ENCODE data around the gene CHTF8. TPM values are rescaled to one million over a fixed set of nuclear protein-coding genes. Genes with fewer than 3 reads are reported as not detected.

The CHTF8 gene
- total and polyA plus RNA-seq, 2 experiments from 2014 or later: 56.7 to 69.9 TPM

GRCh38 chr16:69109486-69110270, 22.7 kb downstream of the CHTF8 start:
- H4K20me1 ChIP-seq (ENCODE audit: insufficient read depth): no peaks in the 10 kb centered on the region
- WGBS, 2 experiments (ENCODE audit: low coverage in 1 of 2, low lambda C conversion rate in 2 of 2, missing lambda C conversion rate in 2 of 2): 96 to 97% methylated on average over 44 to 48 of the region's 48 CpGs

GRCh38 chr16:69108905-69109252, 23.5 kb downstream of the CHTF8 start:
- Histone ChIP-seq H2AFZ (no peak overlapping the region), H3K36me3 (ENCODE audit: low read depth) (no peaks in the 10 kb centered on the region), H4K20me1 (ENCODE audit: insufficient read depth) (no peaks in the 10 kb centered on the region), H3K9ac (no peak overlapping the region), H3K27ac (no peak overlapping the region), H3K4me1 (ENCODE audit: insufficient read depth) (peaks cover 7% of the 10 kb centered on the region; the same call in 1 of the 2 replicates), H3K79me2 (ENCODE audit: insufficient read depth) (no peaks in the 10 kb centered on the region), H3K27me3 (replicated peaks; ENCODE audit: insufficient read depth) (no peaks in the 10 kb centered on the region), H3K9me3 (ENCODE audit: low read depth) (no peaks in the 10 kb centered on the region), H3K4me3 (no peak overlapping the region), H3K9me2 (ENCODE audit: insufficient read depth) (no peaks in the 10 kb centered on the region), H3F3A (ENCODE audit: insufficient read depth) (no peaks in the 10 kb centered on the region), H3K4me2 (ENCODE audit: unreplicated experiment) (no peak overlapping the region)
- 88 to 94% methylated on average over 4 of the region's 4 CpGs for WGBS, 2 experiments (ENCODE audit: low coverage in 1 of 2, low lambda C conversion rate in 2 of 2, missing lambda C conversion rate in 2 of 2)
- no peak for DNase-seq
- TF ChIP-seq EZH2 (IDR thresholded peaks at IDR 0.05; ENCODE audit: insufficient read depth, poor library complexity, severe bottlenecking): no peak
- TF ChIP-seq EZH2phosphoT487 (IDR thresholded peaks at IDR 0.05; ENCODE audit: insufficient read depth, low read depth): no peak
- in situ Hi-C loops (cut with MboI): loop anchor here (25.0 kb wide), 1 partner anchor 397 kb away; no protein-coding TSS in a partner anchor

More at GRCh38 chr16:69109486-69110270, 22.7 kb downstream of the CHTF8 start:
- H2AFZ ChIP-seq: no peak overlapping the region
- H3K4me1 ChIP-seq (ENCODE audit: insufficient read depth): peaks cover 7% of the 10 kb centered on the region; the same call in 1 of the 2 replicates
- H3K79me2 ChIP-seq (ENCODE audit: insufficient read depth): no peaks in the 10 kb centered on the region
- H3K4me2 ChIP-seq (ENCODE audit: unreplicated experiment): no peak overlapping the region
- in situ Hi-C loops (cut with MboI): loop anchor here (10.0 to 25.0 kb wide), 2 partner anchors 397 to 585 kb away; no protein-coding TSS in a partner anchor
- TF ChIP-seq EZH2phosphoT487 (IDR thresholded peaks at IDR 0.05; ENCODE audit: insufficient read depth, low read depth): no peak
- no peak for TF ChIP-seq EZH2 (IDR thresholded peaks at IDR 0.05; ENCODE audit: insufficient read depth, poor library complexity, severe bottlenecking)
- H3K27me3 ChIP-seq (replicated peaks; ENCODE audit: insufficient read depth): no peaks in the 10 kb centered on the region
- H3K27ac ChIP-seq: no peak overlapping the region
- no peak overlapping the region for H3K9ac ChIP-seq
- DNase-seq: no peak
- H3K9me2 ChIP-seq (ENCODE audit: insufficient read depth): no peaks in the 10 kb centered on the region
- H3F3A ChIP-seq (ENCODE audit: insufficient read depth): no peaks in the 10 kb centered on the region
- no peak overlapping the region for H3K4me3 ChIP-seq
- H3K36me3 ChIP-seq (ENCODE audit: low read depth): no peaks in the 10 kb centered on the region
- no peaks in the 10 kb centered on the region for H3K9me3 ChIP-seq (ENCODE audit: low read depth)

GRCh38 chr16:69108064-69108904, 24.1 kb downstream of the CHTF8 start:
- WGBS, 2 experiments (ENCODE audit: low coverage in 1 of 2, low lambda C conversion rate in 2 of 2, missing lambda C conversion rate in 2 of 2): 50 to 53% methylated on average over 9 of the region's 9 CpGs
- Histone ChIP-seq H3K4me3 (no peak overlapping the region), H3K27ac (no peak overlapping the region), H3K9ac (no peak overlapping the region), H3K79me2 (ENCODE audit: insufficient read depth) (no peaks in the 10 kb centered on the region), H4K20me1 (ENCODE audit: insufficient read depth) (no peaks in the 10 kb centered on the region), H3F3A (ENCODE audit: insufficient read depth) (no peaks in the 10 kb centered on the region), H3K9me2 (ENCODE audit: insufficient read depth) (no peaks in the 10 kb centered on the region), H3K4me1 (ENCODE audit: insufficient read depth) (peaks cover 7% of the 10 kb centered on the region; the same call in 1 of the 2 replicates), H2AFZ (no peak overlapping the region), H3K27me3 (replicated peaks; ENCODE audit: insufficient read depth) (no peaks in the 10 kb centered on the region), H3K36me3 (ENCODE audit: low read depth) (no peaks in the 10 kb centered on the region), H3K9me3 (ENCODE audit: low read depth) (no peaks in the 10 kb centered on the region), H3K4me2 (ENCODE audit: unreplicated experiment) (no peak overlapping the region)
- in situ Hi-C loops (cut with MboI): loop anchor here (25.0 kb wide), 1 partner anchor 396 kb away; no protein-coding TSS in a partner anchor
- no peak for DNase-seq
- no peak for TF ChIP-seq EZH2phosphoT487 (IDR thresholded peaks at IDR 0.05; ENCODE audit: insufficient read depth, low read depth)
- TF ChIP-seq EZH2 (IDR thresholded peaks at IDR 0.05; ENCODE audit: insufficient read depth, poor library complexity, severe bottlenecking): no peak

- Histone ChIP-seq H3K4me1 (ENCODE audit: insufficient read depth) (peaks cover 7% of the 10 kb centered on the region; the same call in 1 of the 2 replicates), H3K4me3 (peak overlapping the region; percentile 77), H3K9me2 (ENCODE audit: insufficient read depth) (no peaks in the 10 kb centered on the region), H2AFZ (no peak overlapping the region), H3K9me3 (ENCODE audit: low read depth) (no peaks in the 10 kb centered on the region), H3K27ac (no peak overlapping the region), H4K20me1 (ENCODE audit: insufficient read depth) (no peaks in the 10 kb centered on the region), H3K27me3 (replicated peaks; ENCODE audit: insufficient read depth) (no peaks in the 10 kb centered on the region), H3K9ac (no peak overlapping the region), H3K36me3 (ENCODE audit: low read depth) (no peaks in the 10 kb centered on the region), H3F3A (ENCODE audit: insufficient read depth) (no peaks in the 10 kb centered on the region), H3K4me2 (ENCODE audit: unreplicated experiment) (peak overlapping the region; percentile 77), H3K79me2 (ENCODE audit: insufficient read depth) (no peaks in the 10 kb centered on the region)
- TF ChIP-seq EZH2phosphoT487 (IDR thresholded peaks at IDR 0.05; ENCODE audit: insufficient read depth, low read depth) (no peak), EZH2 (IDR thresholded peaks at IDR 0.05; ENCODE audit: insufficient read depth, poor library complexity, severe bottlenecking) (no peak)
- 2 to 3% methylated on average over 43 to 48 of the region's 52 CpGs for WGBS, 2 experiments (ENCODE audit: low coverage in 1 of 2, low lambda C conversion rate in 2 of 2, missing lambda C conversion rate in 2 of 2)
- in situ Hi-C loops (cut with MboI): loop anchor here (25.0 kb wide), 1 partner anchor 395 kb away; no protein-coding TSS in a partner anchor
- DNase-seq: peak; percentile 67
Measured at GRCh38 chr16:69107316-69107962, 24.9 kb downstream of the CHTF8 start.
